D721Med (cell line): ENCODE measurements around the gene ARRDC3.

Experiments
- DNase-seq: peaks from one replicate; pipeline ENCODE4 v3.0.0; 2011; ENCODE audit warnings: low spot score; ENCODE audit not compliant: insufficient read length
- FAIRE-seq: peaks from 2 replicates; lab custom pipeline; 2011; peaks lifted over from hg19 to GRCh38; lab: Jason Lieb, UNC
- TF ChIP-seq, protein P1 (sequence below): IDR thresholded peaks from 2 replicates; pipeline ENCODE4 v1.5.1; 2012; ENCODE audit warnings: mild to moderate bottlenecking, control low read depth; ENCODE audit not compliant: insufficient read depth; ENCODE audit errors: missing control alignments

Gene ARRDC3

DNA sequence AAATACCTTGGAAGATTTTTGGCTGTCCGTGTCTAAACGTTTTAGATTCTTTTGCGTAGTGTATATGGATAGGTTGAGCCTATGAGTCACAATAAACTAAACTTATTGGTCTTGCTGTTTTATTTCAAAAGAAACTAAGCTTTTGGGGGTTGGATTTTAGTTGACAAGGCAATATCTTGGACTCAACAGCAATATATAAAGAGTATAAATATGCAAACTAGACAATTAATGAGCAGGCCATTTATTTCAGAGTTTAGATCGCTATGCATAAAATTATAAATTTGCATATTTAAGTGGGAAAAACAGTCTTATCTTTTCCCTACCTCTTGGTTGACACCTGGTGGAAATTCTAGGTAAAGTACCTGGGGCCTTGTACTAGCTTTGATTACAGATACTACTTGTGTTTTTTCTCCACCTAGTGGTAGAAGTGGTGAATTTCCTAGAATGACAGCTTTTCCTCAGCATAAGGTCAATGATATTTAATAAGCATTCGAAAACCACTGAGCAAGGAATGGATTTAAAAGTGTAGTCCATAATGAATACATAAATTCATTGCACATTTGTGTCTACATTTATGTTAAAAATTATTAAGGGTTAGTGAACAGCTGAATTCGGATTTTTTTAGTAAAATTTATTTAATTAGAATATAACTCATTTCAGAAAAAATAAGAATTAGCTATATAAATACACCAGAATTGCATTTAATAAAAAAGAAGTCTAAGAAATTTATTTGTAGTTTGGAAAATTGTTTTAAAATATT lies 1.7 kb upstream of the ARRDC3 start:
- DNase-seq: peak; percentile 34
- TF ChIP-seq, protein P1, sequence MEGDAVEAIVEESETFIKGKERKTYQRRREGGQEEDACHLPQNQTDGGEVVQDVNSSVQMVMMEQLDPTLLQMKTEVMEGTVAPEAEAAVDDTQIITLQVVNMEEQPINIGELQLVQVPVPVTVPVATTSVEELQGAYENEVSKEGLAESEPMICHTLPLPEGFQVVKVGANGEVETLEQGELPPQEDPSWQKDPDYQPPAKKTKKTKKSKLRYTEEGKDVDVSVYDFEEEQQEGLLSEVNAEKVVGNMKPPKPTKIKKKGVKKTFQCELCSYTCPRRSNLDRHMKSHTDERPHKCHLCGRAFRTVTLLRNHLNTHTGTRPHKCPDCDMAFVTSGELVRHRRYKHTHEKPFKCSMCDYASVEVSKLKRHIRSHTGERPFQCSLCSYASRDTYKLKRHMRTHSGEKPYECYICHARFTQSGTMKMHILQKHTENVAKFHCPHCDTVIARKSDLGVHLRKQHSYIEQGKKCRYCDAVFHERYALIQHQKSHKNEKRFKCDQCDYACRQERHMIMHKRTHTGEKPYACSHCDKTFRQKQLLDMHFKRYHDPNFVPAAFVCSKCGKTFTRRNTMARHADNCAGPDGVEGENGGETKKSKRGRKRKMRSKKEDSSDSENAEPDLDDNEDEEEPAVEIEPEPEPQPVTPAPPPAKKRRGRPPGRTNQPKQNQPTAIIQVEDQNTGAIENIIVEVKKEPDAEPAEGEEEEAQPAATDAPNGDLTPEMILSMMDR: peak; percentile 95
- FAIRE-seq: peak; percentile 92

DNA sequence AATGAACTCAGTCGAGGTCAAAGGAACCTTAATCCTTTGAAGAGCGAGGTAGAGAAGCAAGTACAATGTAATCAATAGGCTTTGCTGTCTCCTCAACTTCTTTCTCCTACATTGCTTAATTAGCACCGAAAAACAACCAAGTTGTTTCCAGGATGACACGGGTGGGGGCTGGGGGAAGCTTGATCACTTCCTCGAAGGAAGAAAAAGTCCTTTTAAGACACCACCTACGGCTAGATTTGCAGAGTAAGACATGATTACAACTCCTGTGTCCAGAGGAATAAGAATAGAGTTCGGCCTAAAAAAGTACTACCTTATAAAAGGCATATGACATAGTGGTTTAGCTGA lies 811 bp upstream of the ARRDC3 start:
- DNase-seq (no peak), FAIRE-seq (peak; percentile 75)
- TF ChIP-seq, protein P1: no peak

DNA sequence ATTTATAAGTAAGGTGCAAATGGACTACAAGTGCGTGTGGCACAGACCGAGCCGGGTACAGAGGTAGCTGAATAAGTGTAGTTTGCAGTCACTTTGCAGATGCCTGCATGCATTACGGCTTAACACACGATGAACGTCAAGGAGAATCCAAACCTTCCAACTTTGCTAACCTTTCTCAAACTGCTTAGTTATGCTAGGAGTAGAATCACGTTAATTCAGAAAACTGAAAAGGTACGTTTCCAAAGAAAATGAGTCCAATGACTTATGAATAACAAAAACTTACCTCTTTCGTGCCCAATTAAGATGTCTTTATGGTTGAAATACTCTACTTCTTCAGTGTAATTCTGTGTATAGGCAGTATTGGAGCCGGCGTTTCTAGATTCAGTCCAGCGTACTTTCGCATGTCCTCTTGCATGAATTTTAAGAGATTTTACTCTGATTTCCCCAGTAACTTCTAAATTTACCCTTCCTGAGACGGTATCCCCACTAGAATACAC lies 539 bp downstream of the ARRDC3 start:
- FAIRE-seq: peak; percentile 81
- no peak for DNase-seq
- TF ChIP-seq, protein P1: no peak

DNA sequence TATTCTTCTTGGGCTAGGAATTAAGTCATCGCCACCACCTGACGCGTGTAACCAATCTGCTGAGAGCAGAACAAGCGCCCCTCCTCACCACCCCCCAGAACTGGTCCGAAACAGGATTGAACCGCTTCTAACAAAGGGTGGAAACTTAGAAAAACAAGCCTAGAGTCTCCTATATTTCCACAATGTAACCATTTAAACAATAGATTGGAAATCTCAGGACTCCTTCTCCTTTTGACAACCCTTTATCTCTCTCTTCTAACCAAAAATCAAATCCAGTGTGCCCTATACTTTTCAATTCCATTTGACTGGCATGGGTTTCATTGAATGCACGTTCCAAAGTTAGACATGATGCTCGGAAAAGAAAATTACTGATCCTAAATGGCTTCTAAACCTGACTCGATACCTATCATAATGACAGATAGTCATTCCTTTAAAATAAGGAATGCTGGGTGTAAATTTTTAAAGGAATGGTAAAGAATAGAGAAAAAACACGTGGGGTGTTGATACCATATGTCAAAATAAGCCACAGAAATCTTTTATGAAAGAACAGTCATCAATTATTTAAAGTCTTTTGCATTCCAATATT lies 1.2 kb downstream of the ARRDC3 start:
- no peak for DNase-seq
- TF ChIP-seq, protein P1: no peak
- FAIRE-seq: no peak

DNA sequence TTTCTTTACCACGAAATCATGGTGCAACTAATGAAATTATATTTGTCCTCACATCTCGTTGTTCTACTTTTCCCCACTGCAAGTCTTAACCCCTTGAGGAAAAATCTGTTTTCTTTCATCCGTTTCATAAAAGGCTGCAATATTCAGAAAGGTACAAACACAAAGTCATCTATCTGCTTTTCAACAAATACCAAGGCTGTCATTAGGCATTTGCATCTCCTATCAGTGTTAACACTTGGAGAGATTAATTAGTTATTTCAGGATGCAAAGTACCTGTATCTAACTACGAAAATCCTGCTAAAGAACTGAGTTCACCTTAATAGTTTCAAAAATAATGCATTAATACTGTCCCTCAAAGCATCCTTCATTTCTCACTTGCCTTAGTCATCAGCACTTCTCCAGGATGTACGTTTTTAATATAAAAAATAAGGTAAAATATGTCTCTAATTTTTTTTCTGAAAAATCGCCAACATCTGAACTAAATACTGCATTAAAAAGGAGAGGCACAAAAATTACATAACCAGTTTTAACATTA lies 1.8 kb downstream of the ARRDC3 start:
- DNase-seq (no peak), FAIRE-seq (peak; percentile 67)
- TF ChIP-seq, protein P1: no peak

DNA sequence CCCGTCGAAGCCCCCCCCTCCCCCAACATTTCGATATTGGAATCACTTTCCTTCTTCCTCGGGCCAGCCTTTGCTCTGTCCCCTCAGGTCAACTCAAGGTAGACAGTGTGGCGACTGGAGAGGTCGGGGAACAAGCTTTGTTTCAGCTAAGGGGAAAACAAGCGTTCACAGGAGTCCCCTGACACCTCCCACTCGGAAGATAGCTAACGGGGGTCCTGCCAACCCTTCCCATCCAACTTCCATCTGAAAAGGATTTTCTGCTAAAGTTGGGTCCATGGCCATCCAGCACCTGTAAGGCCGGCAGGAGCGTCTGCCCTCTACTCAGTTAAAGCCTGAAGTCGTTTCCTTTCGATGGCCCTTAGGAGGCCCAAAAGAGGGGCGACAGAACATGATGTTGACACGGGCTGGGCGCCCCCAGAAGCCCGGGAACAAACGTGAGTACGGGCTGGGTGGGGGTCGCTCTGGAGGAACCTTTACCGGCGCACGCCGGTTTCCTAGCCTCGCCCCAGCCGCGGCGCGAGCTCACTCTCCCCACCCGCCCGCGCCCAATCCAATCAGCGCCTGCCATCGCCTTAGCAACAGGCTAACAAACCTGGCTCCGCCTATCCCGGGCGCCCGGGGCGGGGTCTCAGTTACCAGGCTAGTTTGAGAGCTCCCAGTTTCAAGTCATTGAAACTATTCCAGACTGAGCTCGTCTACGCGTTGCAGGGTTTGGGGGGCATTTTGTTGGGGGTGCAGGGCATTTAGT lies 2.5 kb downstream of the ARRDC3 start:
- TF ChIP-seq, protein P1: no peak
- FAIRE-seq: no peak
- peak; percentile 32 for DNase-seq
